ENCODE measurements around the gene SUPT16H.

GRCh38 chr14:21346532-21347135 lies 37.2 kb downstream of the SUPT16H start:
- no peak for TF ChIP-seq CTCF (IDR thresholded peaks at IDR 0.05; ENCODE audit: insufficient read depth, low read length, poor library complexity, severe bottlenecking)
- TF ChIP-seq EZH2phosphoT487 (conservative IDR thresholded peaks at IDR 0.05; ENCODE audit: low read length): no peak
